ENCODE results near the gene NGDN. TPM values are rescaled to one million over a fixed set of nuclear protein-coding genes. Genes with fewer than 3 reads are reported as not detected.

The NGDN gene
- total and polyA plus RNA-seq, 4 donors = 47.4 to 53.5 (median 50.4) TPM

- Histone ChIP-seq H3K27ac (ENCODE audit: low read depth, low read length) (no peak overlapping the region), H3K4me1 (ENCODE audit: control insufficient read depth, insufficient read depth, low read length) (peaks cover 60% of the 10 kb centered on the region), H3K4me3 (ENCODE audit: low read depth, low read length) (no peak overlapping the region), H3K36me3 (ENCODE audit: control insufficient read depth, insufficient read depth, low read length) (peaks cover 24% of the 10 kb centered on the region), H3K27me3 (ENCODE audit: control insufficient read depth, insufficient read depth, low read length) (no peaks in the 10 kb centered on the region), H3K9me3 (ENCODE audit: control insufficient read depth, insufficient read depth, low read length) (no peaks in the 10 kb centered on the region)
- WGBS (ENCODE audit: insufficient coverage) = no CpG with 5 or more reads among the region's 6 CpGs
- peak in 1 of 6 donors; percentile 55 for DNase-seq (ENCODE audit: low read depth in 4 of 6, low spot score in 6 of 6)
These were observed 48.3 kb downstream of the NGDN start for GRCh38 chr14:23517650-23518326.

- H3K36me3 ChIP-seq (ENCODE audit: control insufficient read depth, insufficient read depth, low read length) = peaks cover 34% of the 10 kb centered on the region
- WGBS (ENCODE audit: insufficient coverage) = 39% methylated on average over 4 of the region's 4 CpGs
- no peaks in the 10 kb centered on the region for H3K9me3 ChIP-seq (ENCODE audit: control insufficient read depth, insufficient read depth, low read length)
- DNase-seq (ENCODE audit: low read depth in 4 of 6, low spot score in 6 of 6) = peak in 2 of 6 donors; percentile 62 to 65
- no peak overlapping the region for H3K4me3 ChIP-seq (ENCODE audit: low read depth, low read length)
- H3K4me1 ChIP-seq (ENCODE audit: control insufficient read depth, insufficient read depth, low read length) = peaks cover 52% of the 10 kb centered on the region
- H3K27me3 ChIP-seq (ENCODE audit: control insufficient read depth, insufficient read depth, low read length) = no peaks in the 10 kb centered on the region
- H3K27ac ChIP-seq (ENCODE audit: low read depth, low read length) = no peak overlapping the region
These were observed 49.2 kb downstream of the NGDN start for GRCh38 chr14:23518709-23519108.

- H3K27me3 ChIP-seq (ENCODE audit: control insufficient read depth, insufficient read depth, low read length) = no peaks in the 10 kb centered on the region
- peak overlapping the region; percentile 37 for H3K27ac ChIP-seq (ENCODE audit: low read depth, low read length)
- H3K4me3 ChIP-seq (ENCODE audit: low read depth, low read length) = no peak overlapping the region
- DNase-seq (ENCODE audit: low read depth in 4 of 6, low spot score in 6 of 6) = peak in 1 of 6 donors; percentile 56
- peaks cover 57% of the 10 kb centered on the region for H3K36me3 ChIP-seq (ENCODE audit: control insufficient read depth, insufficient read depth, low read length)
- H3K4me1 ChIP-seq (ENCODE audit: control insufficient read depth, insufficient read depth, low read length) = peaks cover 41% of the 10 kb centered on the region
- H3K9me3 ChIP-seq (ENCODE audit: control insufficient read depth, insufficient read depth, low read length) = no peaks in the 10 kb centered on the region
- 49% methylated on average over 5 of the region's 14 CpGs for WGBS (ENCODE audit: insufficient coverage)
These were observed 51.5 kb downstream of the NGDN start for GRCh38 chr14:23520899-23521533.

- DNase-seq (ENCODE audit: low read depth in 4 of 6, low spot score in 6 of 6) = no peak
- WGBS (ENCODE audit: insufficient coverage) = 91% methylated on average over 13 of the region's 20 CpGs
- Histone ChIP-seq H3K4me3 (ENCODE audit: low read depth, low read length) (no peak overlapping the region), H3K4me1 (ENCODE audit: control insufficient read depth, insufficient read depth, low read length) (peaks cover 41% of the 10 kb centered on the region), H3K9me3 (ENCODE audit: control insufficient read depth, insufficient read depth, low read length) (no peaks in the 10 kb centered on the region), H3K36me3 (ENCODE audit: control insufficient read depth, insufficient read depth, low read length) (peaks cover 67% of the 10 kb centered on the region), H3K27me3 (ENCODE audit: control insufficient read depth, insufficient read depth, low read length) (no peaks in the 10 kb centered on the region), H3K27ac (ENCODE audit: low read depth, low read length) (peak overlapping the region; percentile 37)
These were observed 52.5 kb downstream of the NGDN start for GRCh38 chr14:23521785-23522640.

- no peak for DNase-seq (ENCODE audit: low read depth in 4 of 6, low spot score in 6 of 6)
- 94% methylated on average over 5 of the region's 9 CpGs for WGBS (ENCODE audit: insufficient coverage)
- no peak overlapping the region for H3K4me3 ChIP-seq (ENCODE audit: low read depth, low read length)
- H3K9me3 ChIP-seq (ENCODE audit: control insufficient read depth, insufficient read depth, low read length) = no peaks in the 10 kb centered on the region
- H3K27ac ChIP-seq (ENCODE audit: low read depth, low read length) = no peak overlapping the region
- H3K4me1 ChIP-seq (ENCODE audit: control insufficient read depth, insufficient read depth, low read length) = peaks cover 36% of the 10 kb centered on the region
- H3K27me3 ChIP-seq (ENCODE audit: control insufficient read depth, insufficient read depth, low read length) = no peaks in the 10 kb centered on the region
- peaks cover 74% of the 10 kb centered on the region for H3K36me3 ChIP-seq (ENCODE audit: control insufficient read depth, insufficient read depth, low read length)
These were observed 53.2 kb downstream of the NGDN start for GRCh38 chr14:23522643-23523198.

GRCh38 chr14:23523229-23524016 is 53.9 kb downstream of the NGDN start:
- peaks cover 36% of the 10 kb centered on the region for H3K4me1 ChIP-seq (ENCODE audit: control insufficient read depth, insufficient read depth, low read length)
- H3K27me3 ChIP-seq (ENCODE audit: control insufficient read depth, insufficient read depth, low read length) = no peaks in the 10 kb centered on the region
- peaks cover 81% of the 10 kb centered on the region for H3K36me3 ChIP-seq (ENCODE audit: control insufficient read depth, insufficient read depth, low read length)
- no peak overlapping the region for H3K4me3 ChIP-seq (ENCODE audit: low read depth, low read length)
- no peaks in the 10 kb centered on the region for H3K9me3 ChIP-seq (ENCODE audit: control insufficient read depth, insufficient read depth, low read length)
- H3K27ac ChIP-seq (ENCODE audit: low read depth, low read length) = no peak overlapping the region
- no peak for DNase-seq (ENCODE audit: low read depth in 4 of 6, low spot score in 6 of 6)
- WGBS (ENCODE audit: insufficient coverage) = 78% methylated on average over 15 of the region's 16 CpGs

GRCh38 chr14:23524954-23525353 is 55.5 kb downstream of the NGDN start:
- Histone ChIP-seq H3K4me3 (ENCODE audit: low read depth, low read length) (no peak overlapping the region), H3K4me1 (ENCODE audit: control insufficient read depth, insufficient read depth, low read length) (peaks cover 43% of the 10 kb centered on the region), H3K36me3 (ENCODE audit: control insufficient read depth, insufficient read depth, low read length) (peaks cover 96% of the 10 kb centered on the region), H3K9me3 (ENCODE audit: control insufficient read depth, insufficient read depth, low read length) (no peaks in the 10 kb centered on the region), H3K27me3 (ENCODE audit: control insufficient read depth, insufficient read depth, low read length) (no peaks in the 10 kb centered on the region), H3K27ac (ENCODE audit: low read depth, low read length) (no peak overlapping the region)
- 89% methylated on average over 8 of the region's 14 CpGs for WGBS (ENCODE audit: insufficient coverage)
- DNase-seq (ENCODE audit: low read depth in 4 of 6, low spot score in 6 of 6) = no peak

- Histone ChIP-seq H3K27me3 (ENCODE audit: control insufficient read depth, insufficient read depth, low read length) (no peaks in the 10 kb centered on the region), H3K36me3 (ENCODE audit: control insufficient read depth, insufficient read depth, low read length) (peaks cover 93% of the 10 kb centered on the region), H3K4me1 (ENCODE audit: control insufficient read depth, insufficient read depth, low read length) (peaks cover 43% of the 10 kb centered on the region), H3K9me3 (ENCODE audit: control insufficient read depth, insufficient read depth, low read length) (no peaks in the 10 kb centered on the region), H3K27ac (ENCODE audit: low read depth, low read length) (no peak overlapping the region), H3K4me3 (ENCODE audit: low read depth, low read length) (no peak overlapping the region)
- no peak for DNase-seq (ENCODE audit: low read depth in 4 of 6, low spot score in 6 of 6)
- WGBS (ENCODE audit: insufficient coverage) = 73% methylated on average over 7 of the region's 8 CpGs
These were observed 56.1 kb downstream of the NGDN start for GRCh38 chr14:23525611-23526010.
